Erythroblast (primary cell): ENCODE results near the gene SLC35D1.
A peak's percentile ranks its signal among the peaks of the same experiment; 100 is the strongest.

Source experiments
- DNase-seq, 2 experiments: peaks; one replicate each; lab custom pipeline; 2025; lab: John Stamatoyannopoulos, UW
- GATA1 ChIP-seq: IDR thresholded peaks from 2 replicates; pipeline ENCODE4 v1.6.1; 2011; ENCODE audit warnings: low read depth, mild to moderate bottlenecking, control low read depth, low read length, moderate library complexity
- POLR2A ChIP-seq: IDR thresholded peaks from 2 replicates; pipeline ENCODE4 v1.6.1; 2011; ENCODE audit warnings: mild to moderate bottlenecking, low read length

Gene SLC35D1

GRCh38 chr1:67061266-67061665 lies 7.3 kb upstream of the SLC35D1 start:
- no peak for DNase-seq
- no peak for TF ChIP-seq POLR2A
- no peak for TF ChIP-seq GATA1

- DNase-seq = no peak
Measured at GRCh38 chr1:67060811-67061218, 6.9 kb upstream of the SLC35D1 start.

GRCh38 chr1:67059346-67059745 lies 5.4 kb upstream of the SLC35D1 start:
- no peak for DNase-seq
- no peak for TF ChIP-seq GATA1
- no peak for TF ChIP-seq POLR2A

More at GRCh38 chr1:67060811-67061218, 6.9 kb upstream of the SLC35D1 start:
- no peak for TF ChIP-seq GATA1
- no peak for TF ChIP-seq POLR2A

- no peak for DNase-seq
- no peak for TF ChIP-seq POLR2A
- TF ChIP-seq GATA1 = no peak
Measured at GRCh38 chr1:67058761-67059160, 4.8 kb upstream of the SLC35D1 start.

GRCh38 chr1:67058242-67058641 lies 4.3 kb upstream of the SLC35D1 start:
- no peak for DNase-seq

GRCh38 chr1:67053535-67053784 lies 488 bp downstream of the SLC35D1 start:
- DNase-seq = peak; percentile 72 to 76
- TF ChIP-seq GATA1 (no peak), POLR2A (no peak)

More at GRCh38 chr1:67058242-67058641, 4.3 kb upstream of the SLC35D1 start:
- no peak for TF ChIP-seq POLR2A
- no peak for TF ChIP-seq GATA1

- DNase-seq = peak; percentile 62
Measured at GRCh38 chr1:67052741-67053534, 1.0 kb downstream of the SLC35D1 start.

GRCh38 chr1:67051196-67051595 lies 2.8 kb downstream of the SLC35D1 start:
- no peak for TF ChIP-seq POLR2A
- no peak for TF ChIP-seq GATA1
- no peak for DNase-seq

More at GRCh38 chr1:67052741-67053534, 1.0 kb downstream of the SLC35D1 start:
- TF ChIP-seq GATA1 (no peak), POLR2A (no peak)

- DNase-seq = no peak
- no peak for TF ChIP-seq POLR2A
- TF ChIP-seq GATA1 = no peak
Measured at GRCh38 chr1:67044631-67045270, 9.2 kb downstream of the SLC35D1 start.

- no peak for DNase-seq
- no peak for TF ChIP-seq POLR2A
- no peak for TF ChIP-seq GATA1
Measured at GRCh38 chr1:67043366-67043765, 10.6 kb downstream of the SLC35D1 start.

GRCh38 chr1:67041841-67042503 lies 12.0 kb downstream of the SLC35D1 start:
- DNase-seq = no peak
- TF ChIP-seq POLR2A = no peak
- TF ChIP-seq GATA1 = no peak

GRCh38 chr1:67040405-67040804 lies 13.5 kb downstream of the SLC35D1 start:
- no peak for TF ChIP-seq POLR2A
- no peak for TF ChIP-seq GATA1
- no peak for DNase-seq

GRCh38 chr1:67031859-67032247 lies 22.1 kb downstream of the SLC35D1 start:
- TF ChIP-seq GATA1 = no peak
- no peak for DNase-seq

GRCh38 chr1:67031121-67031858 lies 22.7 kb downstream of the SLC35D1 start:
- TF ChIP-seq GATA1 (no peak), POLR2A (no peak)
- DNase-seq = no peak
